ENCODE results near the gene KLRF2. TPM values are rescaled to one million over a fixed set of nuclear protein-coding genes. Genes with fewer than 3 reads are reported as not detected.

KLRF2 gene, protein sequence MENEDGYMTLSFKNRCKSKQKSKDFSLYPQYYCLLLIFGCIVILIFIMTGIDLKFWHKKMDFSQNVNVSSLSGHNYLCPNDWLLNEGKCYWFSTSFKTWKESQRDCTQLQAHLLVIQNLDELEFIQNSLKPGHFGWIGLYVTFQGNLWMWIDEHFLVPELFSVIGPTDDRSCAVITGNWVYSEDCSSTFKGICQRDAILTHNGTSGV
- not detected in 5 replicates for total RNA-seq (2022; extraction: Qiagen RNA extraction)

DNA sequence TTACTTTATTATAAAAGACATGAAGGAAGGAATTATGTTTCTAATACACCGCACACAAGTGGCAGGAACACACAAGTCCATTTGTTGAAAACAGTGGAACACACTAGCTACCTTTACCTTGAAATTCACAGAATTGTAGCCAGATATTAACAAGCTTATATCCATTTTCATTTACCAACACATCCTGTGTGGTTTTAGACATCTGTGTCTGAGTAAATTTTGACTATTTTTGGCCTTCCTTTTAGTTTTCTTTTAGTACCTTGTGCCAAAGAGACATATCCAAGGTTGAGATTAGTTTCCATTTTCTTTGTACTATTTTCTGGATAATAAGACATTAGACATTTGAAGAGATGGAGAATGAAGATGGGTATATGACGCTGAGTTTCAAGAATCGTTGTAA lies at the start of gene KLRF2:
Gene KLRF2, plus strand, starts transcription at position 244 of the 400 bp plus-strand sequence. Its CDS starts 107 bp downstream, at position 351.

DNA sequence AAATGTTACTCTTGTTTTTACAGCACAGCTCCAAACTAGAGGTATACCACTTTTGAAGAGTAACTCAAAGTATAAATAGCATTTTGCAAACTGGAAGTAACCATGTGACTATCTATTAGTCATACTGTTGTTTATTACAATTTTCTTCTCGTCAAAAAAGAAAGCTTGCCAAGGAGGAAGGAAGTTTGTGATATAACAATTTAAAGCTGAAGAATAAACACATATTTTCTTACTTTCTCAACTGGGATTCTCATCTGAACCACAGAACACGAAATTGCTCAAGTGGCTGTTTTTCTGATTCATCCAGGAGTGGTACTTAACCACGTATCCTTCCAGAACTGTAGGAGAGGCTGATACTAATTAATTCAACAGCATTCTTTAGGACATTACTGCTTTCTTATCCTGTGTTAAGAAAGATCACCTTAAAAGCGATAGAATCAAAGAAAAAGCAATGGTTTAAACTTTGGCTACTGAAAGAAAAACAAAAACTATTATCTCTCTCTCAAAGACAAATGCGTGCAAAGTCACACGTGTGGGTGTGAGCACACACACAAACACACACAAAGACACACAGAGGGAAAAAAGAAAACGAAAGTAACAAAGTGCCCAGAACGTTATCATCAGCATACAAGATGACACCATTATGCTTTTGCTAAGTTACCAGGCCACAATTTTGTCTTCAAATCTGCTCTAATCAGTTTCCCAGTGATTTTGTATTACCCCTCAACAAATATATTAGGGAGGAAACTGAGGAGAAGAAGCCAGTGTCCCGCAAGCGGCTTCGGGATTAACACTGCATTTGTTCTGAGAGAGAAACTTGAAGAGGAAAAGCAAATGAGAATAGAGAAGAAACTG lies 11.8 kb upstream of the KLRF2 start, which contains the start of gene CLEC2B:
Gene CLEC2B, minus strand, starts transcription at position 48 of the 855 bp plus-strand sequence.

DNA sequence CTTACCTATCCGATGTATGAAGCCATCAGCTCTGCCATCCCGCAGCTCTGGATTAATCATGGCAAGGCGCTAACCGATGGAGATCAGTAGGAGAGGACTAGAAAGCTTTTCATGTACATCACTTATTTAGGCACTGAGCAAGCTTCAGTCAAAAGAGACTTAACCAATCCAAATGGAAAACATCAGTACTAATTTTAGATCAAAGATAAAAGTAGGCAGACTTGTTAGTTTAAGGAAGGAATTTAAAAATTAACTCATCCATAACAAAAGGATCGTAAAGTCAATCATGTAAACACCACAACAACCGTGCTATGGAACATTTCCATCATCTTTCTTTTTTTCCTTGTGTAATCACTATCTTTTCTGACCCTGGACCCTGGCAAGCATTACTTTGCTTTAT lies 51.0 kb downstream of the KLRF2 start, which contains the start of gene CLEC2A:
Gene CLEC2A, minus strand, starts transcription at position 101 of the 400 bp plus-strand sequence. Its CDS starts 41 bp downstream, at position 60.

Other genes with a start within 250 kb of the KLRF2 start
- 0.52 to 0.96 TPM (median 0.72 TPM) in 5 replicates for gene CLEC2D, start 211.8 kb upstream of the KLRF2 start, total RNA-seq (2022; extraction: Qiagen RNA extraction)
- gene CLECL1, start 148.4 kb upstream of the KLRF2 start, total RNA-seq (2022; extraction: Qiagen RNA extraction): not detected in 5 replicates
- gene CD69, start 120.6 kb upstream of the KLRF2 start, total RNA-seq (2022; extraction: Qiagen RNA extraction): not detected in 5 replicates
- not detected in 5 replicates for gene KLRF1, start 54.0 kb upstream of the KLRF2 start, total RNA-seq (2022; extraction: Qiagen RNA extraction)
- gene CLEC2B, start 12.1 kb upstream of the KLRF2 start, total RNA-seq (2022; extraction: Qiagen RNA extraction): 1.0 to 1.9 TPM (median 1.8 TPM) in 5 replicates
- not detected in 5 replicates for gene CLEC2A, start 50.9 kb downstream of the KLRF2 start, total RNA-seq (2022; extraction: Qiagen RNA extraction)
- not detected in 5 replicates for gene CLEC12A, start 89.9 kb downstream of the KLRF2 start, total RNA-seq (2022; extraction: Qiagen RNA extraction)
- not detected in 5 replicates for gene CLEC1B, start 117.6 kb downstream of the KLRF2 start, total RNA-seq (2022; extraction: Qiagen RNA extraction)
- not detected in 5 replicates for gene CLEC12B, start 129.1 kb downstream of the KLRF2 start, total RNA-seq (2022; extraction: Qiagen RNA extraction)
- not detected in 5 replicates for gene CLEC9A, start 149.2 kb downstream of the KLRF2 start, total RNA-seq (2022; extraction: Qiagen RNA extraction)
- not detected in 5 replicates for gene CLEC1A, start 217.5 kb downstream of the KLRF2 start, total RNA-seq (2022; extraction: Qiagen RNA extraction)
- gene CLEC7A, start 248.7 kb downstream of the KLRF2 start, total RNA-seq (2022; extraction: Qiagen RNA extraction): not detected in 5 replicates

Data from A549 treated with CORT108297 at 1 μM for 4 hours (cell line).